Activated CD4-positive, alpha-beta memory T cell treated with anti-CD3 and anti-CD28 coated beads for 36 hours (primary cell): ENCODE results near the gene GALK1. TPM values are rescaled to one million over a fixed set of nuclear protein-coding genes. Genes with fewer than 3 reads are reported as not detected.

Source experiments
- CTCF ChIA-PET: fragments of 350-600 bp; sonication (Branson Sonifier 250); formaldehyde crosslinking; loops from one replicate; lab custom pipeline; 2021; ENCODE audit warnings: antibody characterized with exemption, inconsistent platforms; lab: Charles Lee
- POLR2A ChIA-PET: fragments of 350-600 bp; sonication (Branson Sonifier 250); formaldehyde crosslinking; loops from one replicate; lab custom pipeline; 2021; ENCODE audit warnings: antibody characterized with exemption; lab: Charles Lee
- DNase-seq: peaks from one replicate; pipeline ENCODE4 v3.0.0-alpha.2; 2020
- H3K27ac Mint-ChIP-seq: one replicate; pipeline ENCODE4 v1.8.0; 2021; ENCODE audit warnings: mixed read lengths
- H3K27me3 Mint-ChIP-seq: one replicate; pipeline ENCODE4 v1.8.0; 2021; ENCODE audit warnings: mixed read lengths
- H3K36me3 Mint-ChIP-seq: one replicate; pipeline ENCODE4 v1.8.0; 2021; ENCODE audit warnings: mixed read lengths
- H3K4me1 Mint-ChIP-seq: one replicate; pipeline ENCODE4 v1.8.0; 2021; ENCODE audit warnings: low read depth, mixed read lengths
- H3K4me3 Mint-ChIP-seq: one replicate; pipeline ENCODE4 v1.8.0; 2021; ENCODE audit warnings: mild to moderate bottlenecking, mixed read lengths
- H3K9me3 Mint-ChIP-seq: one replicate; pipeline ENCODE4 v1.8.0; 2021; ENCODE audit warnings: mixed read lengths
- intact Hi-C: fragments of 100-400 bp; cut with micrococcal nuclease; formaldehyde crosslinking; loops from one replicate; pipeline ENCODE4 v1.15.1; 2023
- total RNA-seq, 2 experiments: library from RNA; stranded (reverse); gene quantifications; one replicate each; pipeline ENCODE4 v1.2.3, GENCODE V29; 2021

Gene GALK1
- total RNA-seq, 2 experiments from 2014 or later = 69.3 to 69.7 TPM

DNA sequence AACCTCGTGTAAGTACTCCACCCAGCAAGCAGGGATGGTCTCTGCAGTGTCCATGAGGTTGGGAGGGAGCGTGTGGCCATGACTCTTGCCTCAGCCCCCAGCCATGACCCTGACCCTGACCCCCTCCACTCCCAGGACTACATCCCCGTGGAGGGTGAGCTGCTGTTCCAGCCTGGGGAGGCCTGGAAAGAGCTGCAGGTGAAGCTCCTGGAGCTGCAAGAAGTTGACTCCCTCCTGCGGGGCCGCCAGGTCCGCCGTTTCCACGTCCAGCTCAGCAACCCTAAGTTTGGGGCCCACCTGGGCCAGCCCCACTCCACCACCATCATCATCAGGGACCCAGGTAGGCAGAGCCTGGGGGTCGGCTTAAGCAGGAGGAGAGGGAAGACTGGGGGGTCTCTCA lies 16.3 kb downstream of the GALK1 start:
- H3K9me3 Mint-ChIP-seq = no peaks in the 10 kb centered on the region
- H3K36me3 Mint-ChIP-seq = no peaks in the 10 kb centered on the region
- DNase-seq = no peak
- ChIA-PET CTCF (interaction anchor here (0.6 to 10.9 kb wide), 33 partner anchors 10 to 324 kb away, joined by 3 to 438 read pairs (median 6); partner anchors contain the start of genes GALK1, RECQL5, SAP30BP and SMIM5), POLR2A (interaction anchor here (0.6 to 1.6 kb wide), 2 partner anchors 67 to 81 kb away, joined by 4 read pairs; partner anchors contain the start of genes RECQL5 and SAP30BP)
- intact Hi-C loops = loop anchor here (1.0 kb wide), 1 partner anchor 73 kb away; no protein-coding TSS in a partner anchor
- peaks cover 15% of the 10 kb centered on the region for H3K4me1 Mint-ChIP-seq
- H3K4me3 Mint-ChIP-seq = no peak overlapping the region
- H3K27ac Mint-ChIP-seq = no peak overlapping the region
- no peaks in the 10 kb centered on the region for H3K27me3 Mint-ChIP-seq

DNA sequence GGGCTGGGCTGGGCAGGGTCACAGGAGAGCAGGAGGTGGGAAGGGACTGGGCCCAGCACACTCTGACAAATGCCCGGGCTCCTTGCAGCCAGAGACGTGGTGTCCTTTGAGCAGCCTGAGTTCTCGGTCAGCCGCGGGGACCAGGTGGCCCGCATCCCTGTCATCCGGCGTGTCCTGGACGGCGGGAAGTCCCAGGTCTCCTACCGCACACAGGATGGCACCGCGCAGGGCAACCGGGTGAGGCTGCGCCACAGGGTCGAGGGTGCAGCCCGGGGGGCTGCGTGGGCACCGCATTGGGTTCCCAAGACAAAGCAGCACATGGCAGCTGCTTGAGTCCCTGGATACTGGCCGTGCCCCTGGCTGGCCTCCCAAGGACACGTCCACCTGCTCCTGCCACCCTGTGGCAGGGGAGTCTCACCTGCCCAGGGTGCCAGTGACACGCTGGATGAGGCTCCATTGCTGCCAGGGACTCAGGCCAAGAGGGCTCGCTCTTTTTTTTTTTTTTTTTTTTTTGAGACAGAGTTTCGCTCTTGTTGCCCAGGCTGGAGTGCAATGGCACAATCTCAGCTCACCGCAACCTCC lies 21.3 kb downstream of the GALK1 start:
- CTCF ChIA-PET = interaction anchor here (1.3 to 10.9 kb wide), 3 partner anchors 10 to 106 kb away, joined by 6 to 438 read pairs (median 151); partner anchors contain the start of gene SMIM5
- H3K27me3 Mint-ChIP-seq = no peaks in the 10 kb centered on the region
- no peaks in the 10 kb centered on the region for H3K9me3 Mint-ChIP-seq
- peaks cover 3% of the 10 kb centered on the region for H3K4me1 Mint-ChIP-seq
- no peak overlapping the region for H3K4me3 Mint-ChIP-seq
- H3K27ac Mint-ChIP-seq = no peak overlapping the region
- POLR2A ChIA-PET = no interaction called here
- DNase-seq = no peak
- intact Hi-C loops = no loop called here
- H3K36me3 Mint-ChIP-seq = no peaks in the 10 kb centered on the region

DNA sequence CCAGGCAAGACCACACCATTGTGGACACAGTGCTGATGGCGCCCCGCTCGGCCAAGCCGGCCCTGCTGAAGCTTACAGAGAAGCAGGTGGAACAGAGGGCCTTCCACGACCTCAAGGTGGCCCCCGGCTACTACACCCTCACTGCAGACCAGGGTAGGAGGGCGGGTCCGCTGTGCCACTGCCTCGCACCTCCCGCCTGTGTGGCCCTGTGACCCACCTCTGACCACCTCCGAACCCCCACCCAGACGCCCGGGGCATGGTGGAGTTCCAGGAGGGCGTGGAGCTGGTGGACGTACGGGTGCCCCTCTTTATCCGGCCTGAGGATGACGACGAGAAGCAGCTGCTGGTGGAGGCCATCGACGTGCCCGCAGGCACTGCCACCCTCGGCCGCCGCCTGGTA lies 22.7 kb downstream of the GALK1 start:
- POLR2A ChIA-PET = no interaction called here
- H3K27me3 Mint-ChIP-seq = no peaks in the 10 kb centered on the region
- H3K27ac Mint-ChIP-seq = no peak overlapping the region
- H3K36me3 Mint-ChIP-seq = no peaks in the 10 kb centered on the region
- no peak overlapping the region for H3K4me3 Mint-ChIP-seq
- no peaks in the 10 kb centered on the region for H3K9me3 Mint-ChIP-seq
- DNase-seq = no peak
- peaks cover 4% of the 10 kb centered on the region for H3K4me1 Mint-ChIP-seq
- intact Hi-C loops = no loop called here
- CTCF ChIA-PET = interaction anchor here (0.6 to 3.0 kb wide), 5 partner anchors 11 to 143 kb away, joined by 3 to 9 read pairs (median 4); partner anchors contain the start of gene SMIM5

DNA sequence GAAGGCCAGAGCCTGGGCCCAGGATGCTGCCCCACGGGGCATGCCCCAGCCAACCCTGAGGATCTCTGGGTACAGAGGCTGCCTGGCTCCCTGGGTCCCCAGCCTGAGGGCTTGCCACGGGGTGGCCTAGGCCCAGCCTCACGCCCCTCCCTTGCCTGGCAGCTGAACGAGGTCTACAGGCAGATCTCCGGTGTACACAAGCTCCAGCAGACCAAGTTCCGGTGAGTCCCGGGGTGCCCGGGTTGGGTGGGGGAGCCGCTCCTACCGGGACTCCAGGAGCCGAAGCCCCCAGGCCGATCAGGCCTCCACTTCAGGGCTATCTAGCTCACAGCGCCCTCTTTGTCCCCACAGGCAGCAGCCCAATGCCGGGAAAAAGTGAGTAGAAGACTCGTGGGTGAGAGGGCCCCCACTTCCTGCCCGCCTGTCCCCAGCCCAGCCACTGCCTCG lies 24.3 kb downstream of the GALK1 start:
- DNase-seq = no peak
- H3K4me1 Mint-ChIP-seq = peaks cover 4% of the 10 kb centered on the region
- no peak overlapping the region for H3K4me3 Mint-ChIP-seq
- POLR2A ChIA-PET = no interaction called here
- no peaks in the 10 kb centered on the region for H3K27me3 Mint-ChIP-seq
- no peaks in the 10 kb centered on the region for H3K9me3 Mint-ChIP-seq
- intact Hi-C loops = no loop called here
- H3K27ac Mint-ChIP-seq = no peak overlapping the region
- CTCF ChIA-PET = interaction anchor here (0.9 to 3.0 kb wide), 3 partner anchors 9 to 107 kb away, joined by 3 to 9 read pairs (median 5); partner anchors contain the start of gene SMIM5
- no peaks in the 10 kb centered on the region for H3K36me3 Mint-ChIP-seq

DNA sequence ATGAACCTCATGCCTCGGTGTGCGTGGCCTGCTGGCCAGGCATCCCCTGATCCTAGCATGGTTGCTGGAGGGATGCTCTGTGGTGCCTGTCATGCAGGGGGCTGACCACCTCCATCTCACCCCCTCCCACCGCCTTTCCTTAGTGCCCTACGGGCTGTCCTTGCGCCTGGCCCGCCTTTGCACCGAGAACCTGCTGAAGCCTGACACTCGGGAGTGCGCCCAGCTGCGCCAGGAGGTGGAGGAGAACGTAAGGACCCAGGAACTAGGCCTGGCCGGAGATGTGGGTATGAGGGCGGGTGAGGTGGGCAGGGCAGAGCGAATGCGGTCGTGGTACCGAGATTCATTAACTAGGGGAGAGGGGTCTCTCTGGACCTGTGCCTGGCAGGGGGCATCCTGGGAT lies 24.8 kb downstream of the GALK1 start:
- ChIA-PET CTCF (interaction anchor here (0.9 to 3.0 kb wide), 3 partner anchors 9 to 107 kb away, joined by 3 to 9 read pairs (median 5); partner anchors contain the start of gene SMIM5), POLR2A (no interaction called here)
- no peak for DNase-seq
- Mint-ChIP-seq H3K9me3 (no peaks in the 10 kb centered on the region), H3K36me3 (no peaks in the 10 kb centered on the region), H3K4me1 (peaks cover 4% of the 10 kb centered on the region), H3K27me3 (no peaks in the 10 kb centered on the region), H3K27ac (no peak overlapping the region), H3K4me3 (no peak overlapping the region)
- intact Hi-C loops = no loop called here

DNA sequence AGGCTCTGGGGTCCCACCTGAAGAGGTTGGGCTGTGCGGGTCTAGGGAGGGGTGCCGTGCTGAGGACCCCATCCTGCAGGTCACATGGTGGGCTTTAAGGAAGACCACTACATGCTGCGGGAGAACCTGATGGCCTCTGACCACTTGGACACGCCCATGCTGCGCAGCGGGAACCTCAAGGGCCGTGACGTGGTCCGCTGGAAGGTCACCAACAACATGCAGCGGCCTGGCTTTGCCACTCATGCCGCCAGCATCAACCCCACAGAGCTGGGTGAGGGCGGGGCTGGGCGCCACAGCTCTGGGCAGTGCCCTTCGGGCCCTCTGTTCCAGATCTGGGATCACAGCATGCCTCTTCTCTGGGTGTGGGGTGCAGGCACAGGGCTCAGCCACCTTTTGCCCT lies 25.2 kb downstream of the GALK1 start:
- intact Hi-C loops = no loop called here
- ChIA-PET CTCF (interaction anchor here (0.6 to 2.7 kb wide), 3 partner anchors 9 to 195 kb away, joined by 3 to 38 read pairs (median 3); no protein-coding TSS in a partner anchor), POLR2A (no interaction called here)
- no peak for DNase-seq
- no peaks in the 10 kb centered on the region for H3K27me3 Mint-ChIP-seq
- no peaks in the 10 kb centered on the region for H3K36me3 Mint-ChIP-seq
- H3K4me1 Mint-ChIP-seq = peaks cover 4% of the 10 kb centered on the region
- H3K9me3 Mint-ChIP-seq = no peaks in the 10 kb centered on the region
- H3K27ac Mint-ChIP-seq = no peak overlapping the region
- no peak overlapping the region for H3K4me3 Mint-ChIP-seq

DNA sequence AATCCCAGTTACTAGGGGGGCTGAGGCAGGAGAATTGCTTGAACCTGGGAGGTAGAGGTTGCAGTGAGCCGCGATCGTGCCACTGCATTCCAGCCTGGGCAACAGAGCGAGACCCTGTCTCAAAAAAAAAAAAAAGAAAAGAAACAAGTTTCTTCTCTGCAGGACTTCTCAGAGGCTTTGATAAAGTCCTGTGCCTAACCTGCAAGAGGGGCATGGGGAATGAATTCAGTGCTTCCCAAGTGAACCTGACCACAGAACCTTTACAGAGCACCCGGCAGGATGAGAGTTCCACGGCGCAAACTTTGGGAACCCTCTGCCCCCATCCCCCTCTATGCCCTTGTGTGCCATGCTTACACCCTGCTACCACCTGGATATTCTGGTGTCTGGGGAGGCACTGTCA lies 25.8 kb downstream of the GALK1 start:
- CTCF ChIA-PET = interaction anchor here (0.6 to 2.7 kb wide), 5 partner anchors 9 to 202 kb away, joined by 3 to 38 read pairs (median 3); no protein-coding TSS in a partner anchor
- Mint-ChIP-seq H3K4me1 (peaks cover 5% of the 10 kb centered on the region), H3K4me3 (no peak overlapping the region), H3K36me3 (no peaks in the 10 kb centered on the region), H3K9me3 (no peaks in the 10 kb centered on the region), H3K27ac (no peak overlapping the region), H3K27me3 (no peaks in the 10 kb centered on the region)
- intact Hi-C loops = no loop called here
- POLR2A ChIA-PET = interaction anchor here (0.8 kb wide), 1 partner anchor 122 kb away, joined by 3 read pairs; no protein-coding TSS in a partner anchor
- DNase-seq = no peak

DNA sequence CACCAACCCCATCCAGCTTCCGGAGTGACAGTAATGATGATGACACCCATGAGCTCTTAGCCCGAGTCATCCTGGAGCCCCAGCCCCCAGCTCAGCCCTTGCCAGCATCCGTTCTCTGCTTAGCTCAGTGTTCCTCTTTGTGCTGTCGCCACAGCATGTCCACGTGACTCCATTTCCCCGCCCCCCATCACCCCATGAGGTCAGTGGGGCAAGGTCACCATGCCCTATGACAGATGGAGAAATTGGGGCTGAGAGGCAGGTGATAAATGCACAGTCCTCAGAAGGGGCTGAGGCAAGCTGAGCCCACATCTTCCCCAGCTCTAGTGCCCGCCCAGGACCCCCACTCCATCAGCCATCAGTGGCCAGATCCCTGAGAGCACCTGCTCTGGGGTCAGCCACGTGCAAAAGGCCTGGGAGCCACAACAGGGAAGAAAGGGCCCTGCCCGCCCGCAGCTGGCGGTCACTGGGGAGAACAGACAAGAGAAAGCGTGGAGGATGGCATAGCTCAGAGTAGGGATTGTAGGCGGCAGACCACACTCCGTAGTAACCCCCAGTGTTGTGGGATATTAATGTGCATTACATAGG lies 26.7 kb downstream of the GALK1 start:
- Mint-ChIP-seq H3K4me3 (no peak overlapping the region), H3K27ac (no peak overlapping the region), H3K9me3 (no peaks in the 10 kb centered on the region), H3K4me1 (peaks cover 5% of the 10 kb centered on the region), H3K27me3 (no peaks in the 10 kb centered on the region), H3K36me3 (no peaks in the 10 kb centered on the region)
- ChIA-PET CTCF (interaction anchor here (0.7 to 2.7 kb wide), 7 partner anchors 10 to 201 kb away, joined by 3 to 38 read pairs (median 3); partner anchors contain the start of gene ITGB4), POLR2A (interaction anchor here (0.8 kb wide), 1 partner anchor 121 kb away, joined by 3 read pairs; no protein-coding TSS in a partner anchor)
- peak; percentile 70 for DNase-seq
- intact Hi-C loops = no loop called here

DNA sequence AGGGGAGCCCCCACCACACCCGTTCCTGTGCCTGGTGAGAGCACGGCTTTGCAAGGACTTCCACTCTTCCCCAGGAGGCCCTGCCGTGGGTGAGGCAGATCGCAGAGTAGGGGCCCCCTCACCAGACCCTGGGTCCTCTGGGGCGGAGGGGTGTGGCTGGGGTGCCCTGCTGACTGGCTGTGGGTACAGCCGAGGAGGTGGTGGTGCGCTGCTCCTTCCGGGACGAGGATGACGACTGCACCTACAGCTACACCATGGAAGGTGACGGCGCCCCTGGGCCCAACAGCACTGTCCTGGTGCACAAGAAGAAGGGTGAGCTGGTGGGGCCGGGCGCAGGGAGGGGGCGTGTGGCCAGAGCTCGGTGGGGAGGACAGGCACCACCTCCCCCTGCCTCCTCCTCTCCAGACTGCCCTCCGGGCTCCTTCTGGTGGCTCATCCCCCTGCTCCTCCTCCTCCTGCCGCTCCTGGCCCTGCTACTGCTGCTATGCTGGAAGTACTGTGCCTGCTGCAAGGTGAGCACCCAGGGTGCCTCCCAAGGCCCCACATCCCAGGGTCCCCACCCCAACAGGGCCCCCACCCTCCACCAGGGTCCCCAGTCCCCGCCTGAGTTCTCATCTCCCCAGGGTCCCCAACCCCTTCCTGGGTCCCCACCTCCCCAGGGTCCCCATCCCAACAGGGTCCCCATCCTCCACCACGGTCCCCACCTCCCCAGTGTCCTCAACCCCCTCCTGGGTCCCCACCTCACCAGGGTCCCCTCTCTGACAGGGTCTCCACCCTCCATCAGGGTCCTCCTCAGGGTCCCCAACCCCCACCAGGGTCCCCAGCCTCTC lies 27.6 kb downstream of the GALK1 start:
- intact Hi-C loops = no loop called here
- ChIA-PET CTCF (interaction anchor here (1.0 to 2.7 kb wide), 5 partner anchors 11 to 63 kb away, joined by 3 to 38 read pairs (median 4); partner anchors contain the start of gene ITGB4), POLR2A (no interaction called here)
- Mint-ChIP-seq H3K27ac (no peak overlapping the region), H3K9me3 (no peaks in the 10 kb centered on the region), H3K4me3 (no peak overlapping the region), H3K4me1 (peaks cover 5% of the 10 kb centered on the region), H3K36me3 (no peaks in the 10 kb centered on the region), H3K27me3 (no peaks in the 10 kb centered on the region)
- no peak for DNase-seq

DNA sequence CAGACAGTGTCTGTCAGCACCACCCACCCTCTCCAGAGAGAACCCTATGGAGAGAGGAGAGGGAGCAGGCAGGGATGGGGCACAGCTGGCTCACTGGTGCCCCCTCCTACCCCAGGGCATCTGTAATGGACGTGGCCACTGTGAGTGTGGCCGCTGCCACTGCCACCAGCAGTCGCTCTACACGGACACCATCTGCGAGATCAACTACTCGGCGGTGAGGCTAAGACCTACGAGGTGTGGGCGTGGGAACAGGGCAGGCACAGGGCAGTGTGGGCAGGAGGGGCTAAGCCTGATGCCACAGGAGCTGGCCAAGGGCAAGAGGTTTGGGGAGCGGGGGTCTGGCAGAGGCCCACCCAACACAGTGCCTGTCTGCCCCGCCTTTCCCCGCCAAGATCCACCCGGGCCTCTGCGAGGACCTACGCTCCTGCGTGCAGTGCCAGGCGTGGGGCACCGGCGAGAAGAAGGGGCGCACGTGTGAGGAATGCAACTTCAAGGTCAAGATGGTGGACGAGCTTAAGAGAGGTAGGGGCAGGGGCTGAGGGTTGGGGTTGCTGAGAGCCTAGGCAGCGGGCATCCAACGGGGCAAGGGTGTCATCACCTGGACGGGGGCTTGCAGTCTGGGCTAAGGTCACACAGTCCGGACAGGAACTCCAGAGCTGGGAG lies 28.7 kb downstream of the GALK1 start:
- CTCF ChIA-PET = no interaction called here
- DNase-seq = no peak
- H3K36me3 Mint-ChIP-seq = no peaks in the 10 kb centered on the region
- POLR2A ChIA-PET = no interaction called here
- H3K27me3 Mint-ChIP-seq = no peaks in the 10 kb centered on the region
- H3K9me3 Mint-ChIP-seq = no peaks in the 10 kb centered on the region
- H3K27ac Mint-ChIP-seq = no peak overlapping the region
- H3K4me1 Mint-ChIP-seq = peaks cover 5% of the 10 kb centered on the region
- intact Hi-C loops = no loop called here
- H3K4me3 Mint-ChIP-seq = no peak overlapping the region

DNA sequence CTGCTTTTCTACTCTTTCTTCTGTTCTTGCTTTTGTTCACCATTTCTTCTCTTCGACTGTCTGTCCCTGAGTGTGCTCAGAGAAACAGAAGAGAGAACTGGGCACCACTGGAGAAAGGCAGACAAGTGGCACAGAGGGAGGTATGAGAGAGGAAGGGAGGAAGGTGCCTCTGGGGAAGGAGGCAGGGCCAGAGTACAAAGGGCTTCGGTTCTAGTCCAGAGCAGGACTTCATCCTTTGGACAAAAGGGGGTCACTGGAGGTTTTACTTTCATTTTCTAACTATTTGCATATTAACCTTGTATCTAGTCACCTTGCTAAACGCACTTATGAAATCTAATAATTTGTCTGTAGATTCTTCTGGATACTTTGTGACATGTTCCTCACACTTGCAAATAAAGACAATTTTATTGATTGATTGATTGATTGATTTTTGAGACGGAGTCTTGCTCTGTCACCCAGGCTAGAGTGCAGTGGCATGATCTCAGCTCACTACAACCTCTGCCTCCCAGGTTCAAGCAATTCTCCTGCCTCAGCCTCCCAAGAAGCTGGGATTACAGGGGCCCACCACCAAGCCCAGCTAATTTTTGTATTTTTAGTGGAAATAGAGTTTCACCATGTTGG lies 30.2 kb downstream of the GALK1 start:
- H3K27ac Mint-ChIP-seq = no peak overlapping the region
- no peak overlapping the region for H3K4me3 Mint-ChIP-seq
- intact Hi-C loops = no loop called here
- no peak for DNase-seq
- ChIA-PET POLR2A (no interaction called here), CTCF (interaction anchor here (0.6 to 1.0 kb wide), 2 partner anchors 15 to 81 kb away, joined by 3 to 4 read pairs; no protein-coding TSS in a partner anchor)
- H3K4me1 Mint-ChIP-seq = peaks cover 5% of the 10 kb centered on the region
- H3K36me3 Mint-ChIP-seq = no peaks in the 10 kb centered on the region
- no peaks in the 10 kb centered on the region for H3K9me3 Mint-ChIP-seq
- H3K27me3 Mint-ChIP-seq = no peaks in the 10 kb centered on the region
